ENCODE results near the gene DDO.
"Not testable (repeated sequence)": the region's sequence is repeated elsewhere in the genome, so short reads cannot be mapped to it uniquely, and the experiment has no call there.

Gene DDO

DNA sequence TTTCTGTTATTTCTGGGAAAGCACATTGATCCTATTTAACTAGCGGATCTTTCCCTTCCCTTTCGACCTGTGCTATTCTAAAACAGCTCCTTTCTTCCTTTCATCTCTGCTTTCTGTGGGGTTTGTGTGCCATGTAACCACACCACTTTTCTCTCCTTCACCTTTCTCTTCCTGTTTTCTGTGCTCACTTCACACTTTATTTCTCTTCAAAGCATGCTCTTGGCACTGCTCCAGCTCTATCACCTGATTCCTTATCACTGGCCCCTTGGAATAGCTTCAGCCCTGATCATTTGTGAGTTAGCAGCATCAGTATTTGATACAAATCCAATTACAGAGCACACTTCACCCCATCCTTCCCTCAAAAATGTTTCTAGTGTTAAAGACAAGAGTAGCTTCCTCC lies 49.1 kb downstream of the DDO start:
- DNase-seq: no peak

DNA sequence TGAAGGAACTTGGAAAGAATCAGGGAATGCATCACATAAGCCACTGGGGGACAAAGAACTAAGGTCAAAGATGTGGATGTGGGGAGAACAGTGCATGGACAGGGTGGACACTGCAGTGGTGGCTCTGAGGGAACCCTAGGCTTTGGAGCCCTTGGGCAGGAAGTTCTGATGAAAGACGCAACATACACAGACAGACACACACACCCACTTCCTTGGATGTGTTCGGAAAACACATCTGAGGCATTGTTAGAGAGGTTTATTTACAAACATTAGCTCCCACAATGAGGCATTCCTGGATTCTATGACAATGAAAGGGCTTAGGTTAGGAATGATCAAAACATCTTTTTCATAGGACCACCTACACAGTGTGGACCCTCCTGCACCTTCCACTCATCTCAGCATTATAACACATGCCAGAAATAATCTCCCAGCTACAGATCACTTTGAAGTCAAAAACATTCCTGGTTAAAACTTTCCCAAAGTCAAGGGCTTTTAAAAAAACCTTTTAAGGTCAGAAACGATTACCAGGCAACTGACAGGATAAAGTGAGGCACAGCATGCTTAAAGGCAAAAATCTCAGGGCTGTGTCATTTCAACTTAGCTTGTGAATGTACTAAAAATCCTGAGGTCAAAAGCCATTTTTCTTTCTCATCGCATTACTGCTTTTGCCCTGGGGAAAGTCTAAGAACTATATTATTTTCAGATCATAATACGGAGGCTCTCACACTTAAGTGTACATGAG lies 50.8 kb downstream of the DDO start:
- DNase-seq: no peak

DNA sequence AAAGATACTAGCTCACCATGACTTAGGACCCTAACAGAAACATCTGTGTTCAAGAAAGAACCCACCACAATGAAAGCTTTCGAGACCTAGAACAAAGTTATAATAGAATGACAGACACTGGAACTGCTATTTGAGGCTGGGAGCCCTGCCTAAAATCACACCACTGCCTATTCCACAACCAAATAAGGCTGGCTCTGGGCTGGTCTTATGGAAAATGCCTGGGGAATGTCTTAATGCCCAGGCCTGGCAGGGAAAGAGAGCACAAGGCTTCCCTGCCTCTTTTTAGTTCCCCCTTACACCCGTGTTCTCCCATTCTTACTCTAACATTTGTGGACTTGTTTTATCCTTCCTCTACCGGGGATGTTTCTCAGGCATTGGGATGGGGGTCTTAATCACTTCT lies 51.6 kb downstream of the DDO start:
- DNase-seq: no peak

DNA sequence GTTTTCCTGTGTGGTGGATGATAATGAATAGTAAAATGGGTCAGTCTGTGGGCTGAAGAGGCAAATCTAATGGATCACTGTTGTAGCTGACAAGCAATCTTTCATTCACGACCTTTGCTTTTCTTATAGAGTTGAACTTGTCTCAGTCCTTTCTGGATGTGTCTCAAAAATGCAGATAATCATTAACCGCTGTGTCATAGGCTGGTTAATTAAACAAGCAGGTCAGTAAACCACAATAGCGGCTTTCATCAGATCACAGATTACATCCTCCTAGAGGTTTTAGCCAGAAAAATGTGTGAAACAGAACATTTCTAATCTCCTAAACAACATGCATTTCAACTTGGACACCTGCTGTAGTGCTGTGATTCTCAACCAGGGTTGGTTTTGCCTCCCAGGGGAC lies 54.7 kb downstream of the DDO start:
- DNase-seq: no peak

GRCh38 chr6:110359556-110359955 lies 55.8 kb downstream of the DDO start:
- no peak for DNase-seq

GRCh38 chr6:110358553-110359160 lies 56.7 kb downstream of the DDO start:
- no peak for DNase-seq

- DNase-seq: no peak
Measured at GRCh38 chr6:110357664-110358552, 57.5 kb downstream of the DDO start, which contains the start of gene METTL24. Gene METTL24 (minus strand): TSS chr6:110358349. CDS start chr6:110358272, 77 bp downstream.

DNA sequence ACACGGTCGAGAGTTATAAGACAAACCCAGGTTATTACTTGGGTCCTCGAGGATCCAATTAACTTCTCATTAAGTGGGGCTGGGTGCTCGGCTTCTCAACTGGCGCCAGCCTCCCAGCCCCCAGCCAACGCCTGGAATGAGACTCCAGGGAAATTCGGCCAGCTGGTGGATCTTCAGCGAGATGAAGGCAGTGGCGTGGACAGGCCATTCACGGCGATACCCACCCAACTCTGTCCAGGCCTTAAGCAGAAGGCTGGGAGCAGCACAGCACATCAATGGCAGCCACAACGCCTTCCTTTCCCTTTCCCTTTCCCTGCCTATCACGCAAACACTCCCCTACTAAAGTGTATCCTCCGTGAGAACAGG lies 58.1 kb downstream of the DDO start:
- no peak for DNase-seq

- DNase-seq: no peak
Measured at GRCh38 chr6:110356778-110357177, 58.6 kb downstream of the DDO start.

DNA sequence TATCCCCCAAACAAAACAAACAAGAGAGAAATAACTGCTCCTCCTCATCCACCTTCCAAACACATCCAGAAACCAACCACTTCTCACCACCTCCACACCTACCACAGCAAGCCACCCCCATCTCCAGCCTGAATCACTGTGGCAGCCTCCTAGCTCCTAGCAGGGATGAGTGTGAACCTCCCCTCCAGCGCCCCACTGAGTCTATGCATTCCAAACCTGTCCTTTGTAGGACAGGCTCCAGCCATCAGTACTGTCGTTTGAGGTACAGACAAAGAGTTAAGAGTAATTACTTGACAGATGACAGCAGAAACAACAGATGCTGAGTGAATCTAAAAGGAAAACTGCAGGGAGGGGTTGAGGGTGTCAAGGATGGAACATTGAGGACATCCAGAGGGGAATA lies 59.6 kb downstream of the DDO start:
- DNase-seq: peak; percentile 51

DNA sequence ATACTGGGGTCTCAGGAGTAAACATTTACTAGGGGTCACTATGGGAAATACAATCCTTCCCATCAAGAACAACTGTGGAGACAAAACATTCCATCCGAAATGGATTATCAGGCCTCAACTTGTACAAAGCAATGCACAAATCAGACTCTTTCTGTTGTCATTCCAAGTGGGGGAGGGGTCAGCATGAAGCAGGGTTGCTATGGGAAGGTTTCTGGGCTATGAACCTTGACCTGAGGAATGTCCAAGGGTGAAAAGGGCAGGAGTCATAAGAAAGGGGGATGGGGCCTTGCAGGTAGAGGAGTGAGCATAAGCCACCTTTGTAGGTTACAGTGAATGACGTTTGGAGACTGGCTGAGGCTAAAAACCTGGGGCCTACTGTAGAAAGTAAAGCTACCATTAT lies 60.4 kb downstream of the DDO start:
- DNase-seq: no peak

DNA sequence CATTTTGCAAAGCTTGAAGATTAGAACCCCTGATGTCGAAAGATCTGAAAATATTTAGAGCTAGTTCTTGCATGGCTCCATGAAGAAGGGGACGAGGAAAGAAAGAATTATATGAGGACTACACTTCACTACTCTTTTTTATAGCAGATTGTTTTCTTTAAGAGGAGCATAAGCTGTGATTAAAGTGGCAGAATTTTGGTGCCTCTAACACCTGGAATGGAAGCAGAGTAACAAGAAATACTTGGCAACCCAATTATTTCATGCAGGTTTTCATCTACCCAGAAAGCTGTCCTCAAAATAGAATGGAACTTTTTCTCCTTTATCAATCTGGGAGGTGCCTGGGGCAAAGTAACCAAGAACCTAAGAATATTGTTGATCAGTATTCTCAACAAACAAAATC lies 61.2 kb downstream of the DDO start:
- DNase-seq: no peak

GRCh38 chr6:110353457-110354001 lies 61.8 kb downstream of the DDO start:
- no peak for DNase-seq

DNA sequence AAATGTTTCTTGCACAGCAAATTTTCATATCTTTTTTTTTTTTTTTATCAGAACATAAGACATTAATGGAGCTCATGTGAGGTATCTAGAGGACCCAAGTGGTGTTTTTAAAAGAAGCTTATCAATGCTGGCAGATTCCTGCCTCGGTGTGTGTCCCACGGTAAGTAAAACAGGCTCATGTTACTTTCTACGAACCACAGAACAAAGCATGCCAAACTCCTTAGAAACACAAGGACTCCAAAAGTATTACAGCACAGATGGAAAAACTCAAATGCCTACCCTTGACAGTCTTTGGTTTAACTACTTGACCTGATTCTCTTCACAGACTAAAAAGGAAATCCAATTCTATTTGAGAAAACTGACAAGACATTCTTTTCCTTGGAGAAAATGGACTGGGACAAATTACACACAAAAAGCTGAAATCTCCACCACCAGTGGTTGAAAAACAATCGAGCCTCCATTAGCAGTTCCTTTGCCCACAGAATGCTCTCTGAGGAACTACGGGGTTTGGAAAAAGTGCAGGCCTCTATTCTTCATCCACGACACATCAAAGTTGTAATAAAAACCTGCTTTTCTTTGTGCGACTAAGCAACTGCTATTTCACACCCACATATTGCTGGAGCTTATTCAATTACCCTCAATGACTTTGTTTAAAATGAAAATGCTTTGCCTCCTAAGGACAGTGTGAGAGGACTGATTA lies 62.7 kb downstream of the DDO start:
- DNase-seq: no peak

- no peak for DNase-seq
Measured at GRCh38 chr6:110351986-110352385, 63.4 kb downstream of the DDO start.

DNA sequence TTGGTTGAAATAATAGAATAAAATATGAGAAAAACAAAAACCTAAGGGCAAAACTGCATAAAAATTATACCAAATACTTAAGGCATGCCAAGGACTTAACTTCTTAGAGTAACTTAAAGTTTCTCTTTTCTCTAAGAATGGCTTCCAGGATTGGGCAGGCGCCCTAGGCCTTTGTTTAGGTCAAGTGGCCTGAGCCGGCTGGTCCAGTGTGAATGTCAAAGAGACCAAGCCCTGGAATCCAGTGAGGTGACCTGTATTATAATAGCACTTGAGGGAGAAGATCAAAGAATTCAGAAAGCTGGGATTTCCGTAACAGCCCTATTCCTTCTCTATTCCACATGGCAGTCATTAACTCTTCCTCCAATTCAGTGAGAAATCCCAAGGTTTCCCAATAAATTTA lies 63.8 kb downstream of the DDO start:
- no peak for DNase-seq

DNA sequence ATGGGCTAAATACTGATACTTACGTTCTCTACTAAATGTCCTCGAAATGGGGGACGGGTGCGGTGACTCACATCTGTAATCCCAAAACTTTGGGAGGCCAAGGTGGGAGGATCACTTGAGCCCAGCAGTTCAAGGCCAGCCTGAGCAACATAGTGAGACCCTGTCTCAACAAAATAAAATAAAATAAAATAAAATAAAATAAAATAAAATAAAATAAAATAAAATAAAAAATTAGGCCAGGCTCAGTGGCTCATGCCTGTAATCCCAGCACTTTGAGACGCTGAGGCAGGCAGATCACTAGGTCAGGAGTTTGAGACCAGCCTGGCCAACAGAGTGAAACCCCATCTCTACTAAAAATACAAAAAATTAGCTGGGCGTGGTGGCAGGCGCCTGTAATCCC lies 64.8 kb downstream of the DDO start:
- not testable (repeated sequence) for DNase-seq

DNA sequence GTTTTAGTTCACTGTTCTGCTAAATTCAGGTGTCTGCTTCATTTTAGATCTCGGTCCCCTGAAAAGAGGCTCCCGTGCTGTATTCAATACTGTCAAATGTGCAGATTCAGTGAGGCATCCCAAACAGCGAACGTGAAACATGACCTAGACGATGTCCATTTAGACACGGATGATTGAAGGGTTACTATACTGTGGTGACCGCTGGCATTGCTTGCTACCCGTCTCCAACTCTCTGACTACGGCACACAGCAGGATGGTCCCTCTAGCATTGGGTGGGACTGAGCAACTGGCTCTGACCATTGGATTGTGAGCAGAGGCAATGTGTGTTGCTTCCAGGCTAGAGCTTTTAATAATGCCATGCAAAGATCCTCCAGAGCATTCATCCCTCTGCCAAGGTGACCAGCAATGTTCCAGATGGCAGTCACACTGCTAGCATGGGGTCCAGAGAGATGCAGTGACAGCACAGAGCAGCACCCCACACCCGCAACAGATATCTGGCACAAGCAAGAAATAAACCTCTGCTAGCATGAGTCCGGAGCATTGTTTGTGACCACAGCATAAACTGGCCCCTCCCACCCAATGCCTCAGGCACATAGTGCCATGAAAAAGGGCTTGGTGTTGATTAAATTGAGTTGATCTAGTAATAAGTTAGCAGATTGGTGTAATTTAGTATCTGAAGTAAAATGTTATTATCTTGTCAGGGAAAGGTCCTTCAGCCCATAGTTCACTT lies 66.2 kb downstream of the DDO start:
- no peak for DNase-seq

GRCh38 chr6:110345025-110345424 lies 70.3 kb downstream of the DDO start:
- DNase-seq: no peak

DNA sequence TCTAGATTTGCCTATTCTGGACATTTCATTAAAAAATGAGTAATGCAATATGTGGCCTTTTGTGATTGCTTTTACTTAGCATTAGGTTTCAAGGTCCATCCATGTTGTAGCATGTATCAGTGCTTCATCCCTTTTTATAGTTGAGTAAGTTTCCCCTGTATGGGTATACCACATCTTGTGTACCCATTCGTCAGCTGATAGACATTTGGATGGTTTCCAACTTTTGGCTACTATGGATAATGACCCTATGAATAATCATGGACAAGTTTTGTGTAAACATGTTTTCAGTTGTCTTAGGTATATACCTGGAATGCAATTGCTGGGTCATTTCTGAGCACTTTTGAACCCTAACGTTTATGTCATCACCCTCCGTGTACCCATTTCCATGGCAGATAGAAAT lies 72.6 kb downstream of the DDO start:
- DNase-seq: no peak

All from NCI-H2171 (cell line).